HepG2 (cell line): ENCODE measurements around the gene RNU6-8. TPM values are rescaled to one million over a fixed set of nuclear protein-coding genes. Genes with fewer than 3 reads are reported as not detected.

Experiments
- ATAC-seq: fragments of 200-7000 bp; cut with Tn5 transposase; 3 replicates; pipeline ENCODE4 v1.9.1; 2020; ENCODE audit warnings: mild to moderate bottlenecking, moderate library complexity
- BruUV-seq: library from RNA; stranded (reverse); fragments of 400-500 nt; replicated peaks from 2 replicates; lab custom pipeline; 2021; lab: Mats Ljungman, UMichigan
- CTCF ChIA-PET: fragments of 300-600 bp; formaldehyde crosslinking; extraction: SDS; loops from one replicate; lab custom pipeline; 2021; ENCODE audit warnings: low total read pairs, inconsistent platforms, low intra/inter-chr PET ratio; lab: Yijun Ruan, JAX
- POLR2A ChIA-PET: fragments of 350-600 bp; sonication (Branson Sonifier 250); formaldehyde crosslinking; loops from one replicate; lab custom pipeline; 2020; ENCODE audit warnings: antibody characterized with exemption, inconsistent platforms; lab: Yijun Ruan, JAX
- DNase-seq: peaks from one replicate; pipeline ENCODE4 v3.0.0-alpha.2; 2015; ENCODE audit warnings: low spot score
- FAIRE-seq: peaks from 3 replicates; lab custom pipeline; 2011; peaks lifted over from hg19 to GRCh38; lab: Jason Lieb, UNC
- H2AFZ ChIP-seq: one replicate; pipeline ENCODE4 v1.6.1; 2011; ENCODE audit warnings: low read length, inconsistent platforms
- H3K27ac ChIP-seq: fragments of 300-600 bp; 3 replicates; pipeline ENCODE4 v1.8.0; 2011; ENCODE audit warnings: mixed run types, mild to moderate bottlenecking, mixed read lengths, low read length, inconsistent platforms; ENCODE audit not compliant: insufficient read depth; ENCODE audit errors: extremely low read length
- H3K27me3 ChIP-seq, 2 experiments: fragments of 200-600 bp in 1 of 2; 2 replicates in 1 of 2; 3 replicates in 1 of 2; pipeline versions ENCODE4 v1.6.0 to v1.8.0; 2011; ENCODE audit warnings: low read length in 2 of 2, mild to moderate bottlenecking in 2 of 2, moderate library complexity in 2 of 2, inconsistent platforms in 1 of 2; ENCODE audit not compliant: insufficient read depth in 2 of 2, control insufficient read depth in 1 of 2
- H3K36me3 ChIP-seq, 2 experiments: fragments of 200-600 bp in 1 of 2; replicated peaks in 1 of 2; 2 replicates in 1 of 2; 3 replicates in 1 of 2; pipeline versions ENCODE4 v1.5.1 to v1.8.0; 2011; ENCODE audit warnings: low read length in 2 of 2, inconsistent platforms in 1 of 2; ENCODE audit not compliant: insufficient read depth in 2 of 2, control insufficient read depth in 1 of 2
- H3K4me1 ChIP-seq: 2 replicates; pipeline ENCODE4 v1.5.1; 2012; ENCODE audit warnings: low read length, inconsistent platforms; ENCODE audit not compliant: insufficient read depth
- H3K4me2 ChIP-seq: 2 replicates; pipeline ENCODE4 v1.6.0; 2011; ENCODE audit warnings: low read depth, low read length, inconsistent platforms
- H3K4me3 ChIP-seq, 3 experiments: fragments of 200-600 bp in 1 of 3; sonication (generic), shearing (Covaris generic) in 1 of 3; replicated peaks in 1 of 3; 2 replicates each; pipeline ENCODE4 v1.5.1; 2011 to 2016; ENCODE audit warnings: low read length in 3 of 3, inconsistent platforms in 2 of 3, low read depth in 2 of 3, mild to moderate bottlenecking in 2 of 3, control low read depth in 1 of 3, mixed read lengths in 1 of 3; ENCODE audit not compliant: insufficient read depth in 1 of 3
- H3K79me2 ChIP-seq: one replicate; pipeline ENCODE4 v1.6.1; 2011; ENCODE audit warnings: low read length, inconsistent platforms; ENCODE audit not compliant: insufficient read depth
- H3K9ac ChIP-seq: 2 replicates; pipeline ENCODE4 v1.6.0; 2011; ENCODE audit warnings: mild to moderate bottlenecking, low read depth, low read length, inconsistent platforms; ENCODE audit not compliant: insufficient read depth
- H3K9me3 ChIP-seq: 2 replicates; pipeline ENCODE4 v1.5.1; 2012; ENCODE audit warnings: mild to moderate bottlenecking, low read length
- H4K20me1 ChIP-seq: 2 replicates; pipeline ENCODE4 v1.6.0; 2011; ENCODE audit warnings: inconsistent platforms, mild to moderate bottlenecking, low read length, moderate library complexity; ENCODE audit not compliant: insufficient read depth
- ATF1 ChIP-seq: IDR thresholded peaks from 2 replicates; pipeline ENCODE4 v1.6.1; 2016; ENCODE audit warnings: mild to moderate bottlenecking, control low read depth
- CBX1 ChIP-seq: IDR thresholded peaks from one replicate; pipeline ENCODE4 v1.6.1; 2016; ENCODE audit warnings: antibody characterized with exemption, low read depth
- ETV5 ChIP-seq: IDR thresholded peaks from 2 replicates; pipeline ENCODE4 v1.6.1; 2018; ENCODE audit warnings: missing biosample characterization, missing genetic modification reagents, inconsistent platforms, borderline replicate concordance
- FOXC1 ChIP-seq: sonication (generic); formaldehyde crosslinking; IDR thresholded peaks from 2 replicates; pipeline ENCODE4 v1.8.0; 2022; ENCODE audit warnings: mild to moderate bottlenecking, missing genetic modification reagents, borderline replicate concordance
- GATAD2A ChIP-seq: IDR thresholded peaks from 2 replicates; pipeline ENCODE4 v1.6.1; 2016
- HMGXB4 ChIP-seq, 2 experiments: sonication (generic) in 1 of 2; formaldehyde crosslinking in 1 of 2; IDR thresholded peaks; 2 replicates each; pipeline versions ENCODE4 v1.4.0 to v1.6.1; 2018 to 2020; ENCODE audit warnings: missing genetic modification reagents in 2 of 2, borderline replicate concordance in 1 of 2, low read depth in 1 of 2, mild to moderate bottlenecking in 1 of 2, missing biosample characterization in 1 of 2
- KDM2A ChIP-seq: sonication (generic); formaldehyde crosslinking; IDR thresholded peaks from 2 replicates; pipeline ENCODE4 v1.4.0; 2020; ENCODE audit warnings: low read depth, missing genetic modification reagents, borderline replicate concordance
- MAFF ChIP-seq: IDR thresholded peaks from 2 replicates; pipeline ENCODE4 v1.6.1; 2011; ENCODE audit warnings: low read depth, low read length, improper control_type of control experiment
- MIER2 ChIP-seq: IDR thresholded peaks from 2 replicates; pipeline ENCODE4 v1.6.1; 2016; ENCODE audit warnings: missing biosample characterization, missing genetic modification reagents
- MIER3 ChIP-seq: IDR thresholded peaks from 2 replicates; pipeline ENCODE4 v1.6.1; 2016; ENCODE audit warnings: missing compliant biosample characterization, borderline replicate concordance
- MXD4 ChIP-seq: IDR thresholded peaks from 2 replicates; pipeline ENCODE4 v1.6.1; 2016; ENCODE audit warnings: mild to moderate bottlenecking, missing biosample characterization, missing genetic modification reagents
- SOX13 ChIP-seq, 3 experiments: fragments of 450-650 bp in 1 of 3; sonication (generic) in 1 of 3; formaldehyde crosslinking in 1 of 3; IDR thresholded peaks in 2 of 3; conservative IDR thresholded peaks in 1 of 3; 2 replicates each; pipeline versions ENCODE4 v1.5.0 to v1.6.1; 2016 to 2020; ENCODE audit warnings: antibody characterized with exemption in 1 of 3, mild to moderate bottlenecking in 1 of 3, missing compliant biosample characterization in 1 of 3, missing genetic modification reagents in 1 of 3, moderate library complexity in 1 of 3
- ZBTB39 ChIP-seq: sonication (generic); formaldehyde crosslinking; IDR thresholded peaks from 2 replicates; pipeline ENCODE4 v1.5.0; 2020; ENCODE audit warnings: missing genetic modification reagents
- ZMYM2 ChIP-seq: sonication (generic); formaldehyde crosslinking; IDR thresholded peaks from 2 replicates; pipeline ENCODE4 v1.8.0; 2022; ENCODE audit warnings: mild to moderate bottlenecking, missing genetic modification reagents
- ZNF354B ChIP-seq: sonication (generic); formaldehyde crosslinking; IDR thresholded peaks from 2 replicates; pipeline ENCODE4 v1.8.0; 2022; ENCODE audit warnings: mild to moderate bottlenecking, missing genetic modification reagents
- ZNF615 ChIP-seq: sonication (generic); formaldehyde crosslinking; IDR thresholded peaks from 2 replicates; pipeline ENCODE4 v1.5.0; 2020; ENCODE audit warnings: mild to moderate bottlenecking, missing genetic modification reagents, borderline replicate concordance
- ZNF616 ChIP-seq: sonication (generic); formaldehyde crosslinking; IDR thresholded peaks from 2 replicates; pipeline ENCODE4 v1.5.0; 2020; ENCODE audit warnings: low read depth, mild to moderate bottlenecking, missing genetic modification reagents
- ZNF713 ChIP-seq: sonication (generic); formaldehyde crosslinking; IDR thresholded peaks from 2 replicates; pipeline ENCODE4 v1.4.0; 2020; ENCODE audit warnings: mild to moderate bottlenecking, missing genetic modification reagents
- ZNF879 ChIP-seq: sonication (generic); formaldehyde crosslinking; IDR thresholded peaks from 2 replicates; pipeline ENCODE4 v1.8.1; 2023; ENCODE audit warnings: missing genetic modification reagents
- ZSCAN20 ChIP-seq: sonication (generic); formaldehyde crosslinking; IDR thresholded peaks from 2 replicates; pipeline ENCODE4 v1.4.0; 2020; ENCODE audit warnings: missing genetic modification reagents, mild to moderate bottlenecking, borderline replicate concordance
- ZSCAN9 ChIP-seq: IDR thresholded peaks from 2 replicates; pipeline ENCODE4 v1.6.1; 2016; ENCODE audit warnings: borderline replicate concordance
- WGBS: methylation state at CpG from one replicate; pipeline ENCODE4 v1.1.6; 2017; ENCODE audit warnings: low lambda C conversion rate; 5-methylcytosine and 5-hydroxymethylcytosine counted together
- in situ Hi-C: cut with HindIII; loops from 2 replicates; pipeline ENCODE4 v1.10.0; 2017; ENCODE audit warnings: low pct_unique_long_range_greater_than_20kb; ENCODE audit not compliant: extremely low pct_ligation_motif_present
- intact Hi-C: fragments of 100-400 bp; cut with micrococcal nuclease; formaldehyde crosslinking; loops from one replicate; pipeline ENCODE4 v1.10.0; 2022; ENCODE audit not compliant: unreplicated experiment
- polyA plus RNA-seq, 8 experiments: library from polyadenylated mRNA; depleted of rRNA in 3 of 8; stranded (reverse) in 7 of 8; unstranded in 1 of 8; fragments of >200 nt; fragmentation: Illumina TruSeq in 4 of 8; extraction: Trizol in 4 of 8; gene quantifications; 2 replicates each; pipeline versions ENCODE4 v1.2.1 to v1.2.3, GENCODE V29; 2011 to 2016; ENCODE audit warnings: low read depth in 4 of 8, missing spikeins in 1 of 8, mixed read lengths in 1 of 8; ENCODE audit not compliant: insufficient read depth in 1 of 8
- total RNA-seq, 5 experiments: library from RNA; depleted of rRNA; stranded (reverse); fragments of >200 nt; fragmentation: Illumina TruSeq; extraction: Trizol; gene quantifications; 2 replicates each; pipeline ENCODE4 v1.2.3, GENCODE V29; 2016; ENCODE audit warnings: low read depth in 1 of 5

Gene RNU6-8
- total and polyA plus RNA-seq, 2 of the 13 experiments (the other 11 are each of a cell fraction or from before 2014, with no cell fraction given), result under 0.01 TPM; not detected in 1

GRCh38 chr14:32252030-32252670 is 49.1 kb upstream of the RNU6-8 start:
- peak; percentile 88 for ATAC-seq
- POLR2A ChIA-PET, result interaction anchor here (1.1 kb wide), 1 partner anchor 176 kb away, joined by 5 read pairs; the partner anchor contains the start of gene ARHGAP5
- WGBS, result 36% methylated on average over 3 of the region's 3 CpGs
- TF ChIP-seq MAFF, result peak; percentile 58
- TF ChIP-seq HMGXB4 (CRISPR knock-in tag; IDR thresholded peaks at IDR 0.05; ENCODE audit: borderline replicate concordance in 1 of 2, low read depth in 1 of 2), result peak; percentile 67 to 98; a peak in 3 of 4 replicates
- no peak for TF ChIP-seq ZNF615 (CRISPR knock-in tag)
- TF ChIP-seq ZSCAN9 (CRISPR knock-in tag), result peak; percentile 84; the same call in 1 of the 2 replicates
- no peak for TF ChIP-seq SOX13 (IDR thresholded peaks at IDR 0.05)
- TF ChIP-seq SOX13 (CRISPR knock-in tag; conservative IDR thresholded peaks at IDR 0.05 in 1 of 2, IDR thresholded peaks at IDR 0.05 in 1 of 2), result 0 out of 4 replicates have a peak, but pooled peaks of 1 of the 2 experiments have one; percentile 29
- no peak for TF ChIP-seq ZMYM2 (CRISPR knock-in tag)
- TF ChIP-seq CBX1, result peak; percentile 82
- TF ChIP-seq KDM2A (CRISPR knock-in tag), result peak; percentile 52; the same call in 1 of the 2 replicates
- TF ChIP-seq ZBTB39 (CRISPR knock-in tag), result no peak
- TF ChIP-seq ZNF713 (CRISPR knock-in tag), result no peak
- TF ChIP-seq ETV5 (CRISPR knock-in tag), result peak; percentile 65; the same call in 1 of the 2 replicates
- peak; percentile 75 for TF ChIP-seq GATAD2A
- no peak for TF ChIP-seq ZSCAN20
- TF ChIP-seq MIER3 (CRISPR knock-in tag), result peak; percentile 69; the same call in 1 of the 2 replicates
- TF ChIP-seq MIER2, result peak; percentile 67; the same call in 1 of the 2 replicates
- no peak for TF ChIP-seq ZNF354B (CRISPR knock-in tag)
- no peak for TF ChIP-seq ZNF879 (CRISPR knock-in tag)
- TF ChIP-seq MXD4 (CRISPR knock-in tag), result 0 out of 2 replicates have a peak, but pooled peaks have one; percentile 41
- no peak for TF ChIP-seq ZNF616 (CRISPR knock-in tag)
- no peak; the same call in 1 of the 2 replicates for TF ChIP-seq FOXC1 (CRISPR knock-in tag)
- TF ChIP-seq ATF1 (CRISPR knock-in tag), result no peak

More at GRCh38 chr14:32252030-32252670, 49.1 kb upstream of the RNU6-8 start:
- CTCF ChIA-PET, result interaction anchor here (0.6 to 8.9 kb wide), 9 partner anchors 179 to 896 kb away, joined by 3 to 216 read pairs (median 5); no protein-coding TSS in a partner anchor
- DNase-seq, result peak; percentile 89
- peak; percentile 90 for FAIRE-seq
- Histone ChIP-seq H3K27ac (no peak overlapping the region), H4K20me1 (no peaks in the 10 kb centered on the region), H3K4me3 (no peak overlapping the region), H2AFZ (peak overlapping the region; percentile 32), H3K4me1 (no peaks in the 10 kb centered on the region), H3K27me3 (no peaks in the 10 kb centered on the region), H3K36me3 (no peaks in the 10 kb centered on the region), H3K9me3 (no peaks in the 10 kb centered on the region), H3K9ac (no peak overlapping the region), H3K79me2 (no peaks in the 10 kb centered on the region), H3K4me2 (peak overlapping the region; percentile 41)
- in situ Hi-C loops, result loop anchor here (5.0 kb wide), 2 partner anchors 180 to 320 kb away; no protein-coding TSS in a partner anchor
- intact Hi-C loops, result loop anchor here (1.0 to 5.0 kb wide), 7 partner anchors 51 to 695 kb away; no protein-coding TSS in a partner anchor
- BruUV-seq, result no TSS peak
